Heart right ventricle (tissue), 16 donors: ENCODE results near the gene SND1. TPM values are rescaled to one million over a fixed set of nuclear protein-coding genes. Genes with fewer than 3 reads are reported as not detected.
"Not testable (repeated sequence)": the region's sequence is repeated elsewhere in the genome, so short reads cannot be mapped to it uniquely, and the experiment has no call there.

Experiments used
- ATAC-seq, 8 donors: fragments of 200-7000 bp; cut with Tn5 transposase; one replicate each; pipeline ENCODE4 v1.9.1; 2020; ENCODE audit warnings: mild to moderate bottlenecking in 8 of 8, moderate library complexity in 8 of 8, moderate number of reproducible peaks in 1 of 8
- DNase-seq, 2 donors: peaks; one replicate each; pipeline ENCODE4 v3.0.0-alpha.2; 2020
- H3K27ac ChIP-seq, 10 donors: fragments of 200-600 bp; sonication (generic) in 2 of 10; one replicate each; pipeline versions ENCODE4 v1.5.0 to v1.8.0; 2020 to 2022; ENCODE audit warnings: mild to moderate bottlenecking in 3 of 10
- H3K27me3 ChIP-seq, 7 donors: fragments of 200-600 bp; one replicate each; pipeline ENCODE4 v1.8.0; 2021 to 2022; ENCODE audit warnings: mild to moderate bottlenecking in 2 of 7
- H3K36me3 ChIP-seq, 9 donors: fragments of 200-600 bp; sonication (generic) in 1 of 9; one replicate each; pipeline versions ENCODE4 v1.5.0 to v1.8.0; 2020 to 2022; ENCODE audit warnings: mild to moderate bottlenecking in 2 of 9
- H3K4me1 ChIP-seq, 9 donors: fragments of 200-600 bp; sonication (generic) in 1 of 9; one replicate each; pipeline versions ENCODE4 v1.5.0 to v1.8.0; 2020 to 2022; ENCODE audit warnings: mild to moderate bottlenecking in 4 of 9
- H3K4me3 ChIP-seq, 10 donors: fragments of 200-600 bp; sonication (generic) in 2 of 10; one replicate each; pipeline versions ENCODE4 v1.5.0 to v1.8.0; 2020 to 2022; ENCODE audit warnings: mild to moderate bottlenecking in 7 of 10, moderate library complexity in 2 of 10
- H3K9me3 ChIP-seq, 11 donors: fragments of 200-600 bp in 10 of 11; sonication (generic) in 2 of 11; one replicate each; pipeline versions ENCODE4 v1.5.0 to v1.8.0; 2013 to 2022; ENCODE audit warnings: mild to moderate bottlenecking in 2 of 11, control low read depth in 1 of 11, moderate library complexity in 1 of 11
- CTCF ChIP-seq, 9 donors: fragments of 200-600 bp; sonication (generic) in 2 of 9; IDR thresholded peaks; one replicate each; pipeline versions ENCODE4 v1.5.0 to v1.8.0; 2021 to 2022; ENCODE audit warnings: antibody characterized with exemption in 9 of 9, mild to moderate bottlenecking in 5 of 9, moderate library complexity in 1 of 9
- WGBS, 2 donors: extraction: QIAGEN DNeasy Blood & Tissue Kit; methylation state at CpG; one replicate each; pipeline ENCODE4 v1.1.7; 2013; ENCODE audit warnings: inconsistent platforms in 1 of 2; 5-methylcytosine and 5-hydroxymethylcytosine counted together
- intact Hi-C, 10 donors: fragments of 100-400 bp; cut with DNase I; formaldehyde crosslinking; loops; one replicate each; pipeline versions ENCODE4 v1.11.1 to v1.14.2; 2022
- polyA plus RNA-seq, 2 donors: library from polyadenylated mRNA; stranded (reverse); fragments of 200-250 nt; gene quantifications; one replicate each; pipeline ENCODE4 v1.2.3, GENCODE V29; 2013
- total RNA-seq, 10 donors: library from RNA; stranded (reverse); fragmentation: NEBNext Ultra II Directional in 3 of 10; extraction: Animal tissue kit (Norgen Biotek cat#: 25700) in 3 of 10; gene quantifications; one replicate each; pipeline versions ENCODE4 v1.2.1 to v1.2.4, GENCODE V29; 2021 to 2023
- donor health status: Arrhythmogenic right ventricular cardiomyopathy.
- donor health status: ischemic (EF 13 %, LVEDD 7.1; RV severe dilation, severe dysfunction).
- donor health status: healthy with polysubstance abuse.
- donor health status: DM: no; HTN: yes; CAD: no.
- donor health status: DM: no; HTN: no; CAD: no.
- donor health status: ischemic (EF 25% LVEDD 6.9; RV normal size, moderate dysfunction).
- donor health status: ischemic (EF 25% LVEDD 5.7; RV mildly dilated, moderate dysfunction).
- donor health status: healthy.
- donor health status: DM: yes; HTN: yes; CAD: no.
- donor health status: Ischemic cardiomyopathy.
- donor health status: ischemic (EF 35%, LVEDD 5.7; RV mildly dilated, moderate dysfunction).
- donor health status: nonischemic (EF 11% LVEDD 7.7; RV severe dilation, severe dysfunction).
- donor health status: DM: yes; HTN: yes; CAD: no.
- donor health status: PGD.
- donor health status: ischemic (EF 29% LVEDD 5.4; RV normal size, mild dysfunction).
- donor health status: nonischemic (EF 23%, LVEDD 6.1; RV moderate dilation, normal function).

The SND1 gene
- total and polyA plus RNA-seq, 12 donors, result 39.9 to 107 (median 80.8) TPM

- Histone ChIP-seq H3K9me3 (no peaks in the 10 kb centered on the region), H3K27ac (no peak overlapping the region), H3K4me1 (peaks cover 0 to 26% (median 8%) of the 10 kb centered on the region in 9 donors), H3K36me3 (peaks cover 0 to 6% (median 0%) of the 10 kb centered on the region in 9 donors), H3K4me3 (no peak overlapping the region), H3K27me3 (no peaks in the 10 kb centered on the region)
- WGBS, 2 donors, result 81 to 86% methylated on average over 4 of the region's 4 CpGs
- intact Hi-C loops, result no loop called here
- no peak for TF ChIP-seq CTCF (IDR thresholded peaks at IDR 0.05)
- no peak for ATAC-seq
- no peak for DNase-seq
These were observed 248.1 kb downstream of the SND1 start for GRCh38 chr7:127900141-127900540.

- Histone ChIP-seq H3K27ac (no peak overlapping the region), H3K27me3 (no peaks in the 10 kb centered on the region), H3K4me1 (peaks cover 0 to 26% (median 8%) of the 10 kb centered on the region in 9 donors), H3K36me3 (peaks cover 0 to 15% (median 0%) of the 10 kb centered on the region in 9 donors), H3K9me3 (no peaks in the 10 kb centered on the region), H3K4me3 (no peak overlapping the region)
- no peak for TF ChIP-seq CTCF (IDR thresholded peaks at IDR 0.05)
- intact Hi-C loops, result no loop called here
- WGBS, 2 donors, result 84 to 85% methylated on average over 5 of the region's 5 CpGs
- ATAC-seq (peak in 2 of 8 donors; percentile 11 to 22), DNase-seq (no peak)
These were observed 249.0 kb downstream of the SND1 start for GRCh38 chr7:127900732-127901685.

GRCh38 chr7:127901895-127902703, 250.1 kb downstream of the SND1 start:
- TF ChIP-seq CTCF (IDR thresholded peaks at IDR 0.05), result no peak
- ATAC-seq (no peak), DNase-seq (no peak)
- WGBS, 2 donors, result 84 to 86% methylated on average over 5 of the region's 5 CpGs
- Histone ChIP-seq H3K4me1 (peaks cover 0 to 26% (median 8%) of the 10 kb centered on the region in 9 donors), H3K27ac (no peak overlapping the region), H3K27me3 (no peaks in the 10 kb centered on the region), H3K9me3 (no peaks in the 10 kb centered on the region), H3K36me3 (peaks cover 0 to 21% (median 0%) of the 10 kb centered on the region in 9 donors), H3K4me3 (no peak overlapping the region)
- intact Hi-C loops, result no loop called here

- ATAC-seq, H3K4me3 ChIP-seq, H3K27ac ChIP-seq, intact Hi-C loops, H3K9me3 ChIP-seq, H3K27me3 ChIP-seq, DNase-seq: not testable (repeated sequence)
- Histone ChIP-seq H3K4me1 (peaks cover 0 to 19% (median 8%) of the 10 kb centered on the region in 9 donors), H3K36me3 (peaks cover 0 to 21% (median 0%) of the 10 kb centered on the region in 9 donors)
- 94 to 99% methylated on average over 6 of the region's 6 CpGs for WGBS, 2 donors
These were observed 250.8 kb downstream of the SND1 start for GRCh38 chr7:127902753-127903152.
